Amygdala (tissue), 56 donors: ENCODE data around the gene GFAP.

Experiments used
- DNase-seq, 56 donors: peaks; one replicate each; lab custom pipeline; 2025; lab: John Stamatoyannopoulos, UW

The GFAP gene

DNA sequence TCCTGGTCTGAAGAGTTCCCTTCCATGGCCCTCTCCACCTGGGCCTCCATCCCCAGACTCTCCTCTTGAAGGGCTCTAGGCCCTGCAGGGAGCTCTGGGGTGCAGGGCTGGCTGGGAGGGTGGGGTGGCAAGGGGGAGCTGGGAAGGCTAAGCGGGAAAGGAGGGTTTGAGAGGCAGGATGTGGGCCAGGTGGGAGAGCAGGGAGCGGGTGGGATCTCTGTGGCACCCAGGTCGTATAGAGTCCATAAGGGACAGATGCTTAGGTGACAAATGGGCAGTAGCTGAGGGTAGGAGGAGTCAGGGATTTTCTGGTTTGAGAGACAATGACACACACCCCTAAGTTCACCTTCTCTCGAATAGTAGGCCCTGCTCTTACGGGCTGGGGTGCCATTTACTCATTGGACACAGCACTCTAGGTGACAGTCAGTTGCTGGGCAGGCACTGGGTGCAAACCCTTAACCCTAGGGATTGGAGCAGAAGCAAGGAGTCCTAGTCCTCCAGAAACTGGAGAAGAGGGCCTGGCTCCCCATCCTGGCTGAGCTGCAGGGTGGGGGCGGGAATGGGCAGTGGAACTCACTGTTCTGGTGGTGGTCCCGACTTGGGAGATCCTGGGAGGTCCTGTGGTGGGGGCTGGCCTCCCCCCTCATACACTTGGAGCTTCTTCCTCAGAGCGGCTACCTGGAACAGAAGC lies 16.9 kb upstream of the GFAP start:
- no peak for DNase-seq

DNA sequence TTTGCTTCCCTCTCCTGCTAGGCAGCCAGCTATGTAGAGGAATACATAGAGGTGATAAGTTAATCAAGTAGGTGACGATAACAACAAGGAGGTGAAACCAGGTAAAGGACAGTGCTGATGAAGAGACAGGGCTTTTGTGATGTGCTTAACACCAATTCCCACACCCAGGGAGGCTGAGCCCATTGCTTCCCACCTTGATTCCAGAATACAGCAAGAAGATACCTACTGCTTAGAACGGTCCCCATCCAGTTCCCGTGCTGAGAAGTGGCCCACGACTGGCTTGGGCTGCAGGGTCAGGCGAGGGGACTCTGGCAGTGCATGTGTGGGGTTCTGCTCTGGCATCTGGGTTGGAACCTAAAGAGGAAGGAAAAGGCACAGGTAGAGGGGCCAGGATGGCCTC lies 16.1 kb upstream of the GFAP start:
- no peak for DNase-seq

DNA sequence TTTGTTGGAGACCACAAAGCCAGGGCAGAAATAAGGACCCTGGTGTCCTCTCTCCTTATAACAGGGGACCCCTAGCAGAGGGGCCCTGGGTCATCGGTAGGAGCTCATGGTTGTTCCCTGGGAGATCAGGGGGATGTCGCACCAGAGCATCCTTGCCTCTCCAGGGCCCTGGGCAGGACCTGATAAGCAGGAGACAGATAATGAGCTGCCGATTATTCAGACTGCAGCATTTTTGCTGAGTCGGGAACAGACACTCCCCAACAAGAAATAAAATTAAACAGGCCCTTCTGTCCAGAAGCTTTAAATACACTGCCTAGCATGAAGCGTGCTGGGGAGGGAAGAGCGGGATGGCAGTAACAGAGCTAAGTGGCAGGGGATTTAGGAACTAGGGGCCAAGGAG lies 15.4 kb upstream of the GFAP start:
- DNase-seq, result no peak

DNA sequence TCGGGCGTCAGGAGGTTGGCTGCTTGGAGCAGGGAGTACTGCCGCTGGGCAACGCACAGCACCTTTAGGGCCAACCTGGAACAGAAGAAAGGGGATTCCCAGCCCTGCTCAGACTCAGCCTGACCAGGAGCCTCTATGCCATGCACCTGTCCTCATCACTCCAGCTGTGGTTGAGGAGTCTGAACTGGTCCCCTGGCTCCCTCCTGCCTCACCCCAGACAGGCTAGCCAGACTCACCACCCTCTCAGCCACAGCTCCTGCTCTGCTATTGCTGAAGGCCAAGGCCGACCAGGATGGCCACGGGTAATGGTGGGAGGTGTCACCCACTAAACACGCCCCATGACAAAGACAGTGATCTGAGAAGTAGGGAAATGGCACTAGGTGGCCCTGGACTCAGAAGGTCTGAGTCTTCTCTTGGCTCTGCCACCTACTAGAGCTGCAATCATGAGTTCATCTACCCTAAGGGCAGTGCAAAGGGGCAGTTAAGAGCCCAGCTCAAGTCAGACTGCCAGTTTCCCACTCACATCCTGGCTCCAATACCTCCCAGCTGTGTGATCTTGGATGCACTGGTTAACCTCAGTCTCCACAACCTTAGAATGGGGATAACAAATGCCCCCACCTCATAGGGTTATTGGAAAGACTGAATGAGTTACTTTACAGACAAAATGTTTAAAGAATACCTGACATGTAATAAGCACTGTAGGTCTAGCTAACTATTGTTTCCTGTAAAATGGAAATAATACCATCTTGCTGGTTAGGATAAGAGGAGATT lies 13.8 kb upstream of the GFAP start:
- DNase-seq, result no peak

DNA sequence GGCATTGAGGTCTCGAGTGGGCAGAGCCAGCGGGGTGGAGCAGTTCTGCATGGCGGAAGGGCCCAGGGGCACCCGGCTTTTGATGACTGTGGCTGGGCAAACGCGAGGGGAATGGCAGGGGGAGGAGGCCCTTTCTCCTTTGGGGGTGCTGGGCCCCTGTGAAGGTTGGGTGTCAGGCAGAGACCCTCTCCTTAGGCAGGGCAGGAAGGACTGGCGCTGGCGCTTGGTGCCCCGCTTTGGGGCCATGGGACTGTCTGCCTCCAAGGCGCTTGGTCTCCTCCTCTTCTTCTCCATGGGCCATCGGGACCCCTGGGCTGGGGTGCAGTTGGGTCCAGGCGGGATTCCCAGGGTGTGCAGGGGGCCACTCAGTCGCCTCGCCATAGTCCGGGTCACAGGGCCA lies 12.8 kb upstream of the GFAP start:
- no peak for DNase-seq

DNA sequence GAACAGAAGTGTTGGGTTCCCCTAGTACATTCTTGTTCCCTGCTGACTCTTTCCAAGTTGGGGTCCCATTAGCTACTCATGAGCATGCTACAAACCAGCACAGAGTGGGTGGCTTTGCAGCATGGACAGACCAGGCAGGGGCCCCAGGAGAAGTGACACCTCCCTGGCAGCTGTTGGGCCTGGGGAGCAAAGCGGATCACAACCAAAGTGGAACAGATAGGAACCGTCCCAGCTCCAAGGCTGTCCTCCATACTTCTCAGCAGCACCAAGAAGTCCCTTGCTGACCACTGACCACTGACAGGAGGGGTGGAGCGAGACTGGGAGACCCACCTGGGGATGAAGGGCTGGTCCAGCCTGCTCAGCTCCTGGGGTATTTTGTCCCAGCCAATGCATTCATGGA lies 12.4 kb upstream of the GFAP start:
- DNase-seq, result no peak

DNA sequence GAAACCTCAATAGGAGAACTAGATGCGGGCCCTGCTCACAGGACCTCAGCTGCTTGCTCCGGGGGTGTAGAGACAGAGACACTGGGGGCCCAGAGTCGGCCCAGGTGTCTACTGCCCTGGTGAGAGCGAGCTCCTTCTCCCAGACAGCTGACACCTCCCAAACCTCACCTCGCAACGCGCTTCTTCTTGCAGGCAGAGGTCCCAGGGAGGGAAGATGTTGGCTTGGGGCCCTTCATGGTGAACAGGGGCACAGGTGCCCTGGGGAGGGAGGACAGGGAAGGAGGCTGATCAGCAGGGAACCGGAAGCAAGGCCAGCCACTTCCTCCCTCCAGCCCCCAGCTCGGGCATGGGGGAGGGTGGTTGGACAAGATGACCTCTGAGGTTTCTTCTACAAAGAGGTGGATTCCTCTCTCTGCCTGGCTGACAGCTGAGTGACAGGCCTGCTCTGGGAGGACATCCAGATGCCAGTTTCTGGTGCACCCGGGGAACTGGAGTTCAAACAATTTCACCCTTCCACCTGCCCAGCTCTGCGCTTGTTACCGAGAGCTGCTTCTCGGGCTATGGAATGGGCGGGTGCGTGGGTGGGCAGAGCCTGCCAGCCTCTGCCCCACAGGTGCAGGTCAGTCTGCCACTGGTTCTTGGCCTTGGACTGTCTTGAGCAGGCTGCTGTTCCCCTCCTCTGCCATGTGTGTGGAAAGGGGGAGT lies 11.7 kb upstream of the GFAP start:
- DNase-seq, result no peak

DNA sequence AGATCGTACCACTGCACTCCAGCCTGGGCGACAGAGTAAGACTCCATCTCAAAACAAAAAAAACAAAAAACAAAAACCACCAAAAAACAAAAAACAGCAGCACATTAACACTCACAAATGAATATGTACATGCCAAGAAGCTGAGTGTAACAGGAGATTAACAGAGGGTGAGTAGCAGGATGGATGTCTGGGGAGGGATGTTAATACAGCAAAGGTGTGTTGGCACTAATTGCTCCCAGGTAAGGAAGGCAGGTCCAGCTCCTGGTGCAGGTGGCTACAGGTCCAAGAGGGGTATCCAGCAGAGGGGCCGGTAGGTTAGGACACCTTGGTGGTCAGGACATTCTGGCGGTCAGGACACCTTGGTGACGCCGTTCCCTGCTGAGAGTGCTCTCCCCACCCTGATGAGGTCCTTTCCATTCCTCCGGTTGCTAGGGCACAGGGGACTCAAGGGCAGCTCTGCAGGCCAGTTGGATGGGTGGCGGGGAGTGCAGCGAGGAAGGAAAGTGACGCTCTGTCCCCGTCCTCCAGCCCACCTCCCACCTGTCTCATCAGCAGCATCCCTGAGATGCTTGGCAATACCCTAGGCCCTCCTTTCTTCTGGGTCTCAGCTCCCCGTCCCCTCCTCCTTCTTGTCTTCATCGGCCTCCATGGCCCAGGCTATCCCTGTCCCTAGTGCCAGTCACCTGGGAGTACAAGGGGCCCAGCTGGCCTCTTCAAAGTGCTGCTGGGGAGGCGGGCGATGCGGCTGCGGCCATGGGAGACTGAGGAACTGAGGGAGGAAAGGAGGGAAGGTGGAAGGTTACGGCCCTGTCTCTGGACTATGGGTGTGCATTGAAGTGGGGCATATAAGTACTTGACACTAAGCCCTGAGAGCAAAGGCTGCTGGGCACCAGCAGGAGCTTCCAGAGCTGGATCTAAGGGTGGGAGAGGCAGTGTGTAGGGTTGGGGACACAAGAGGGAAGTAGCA lies 10.7 kb upstream of the GFAP start:
- no peak for DNase-seq

DNA sequence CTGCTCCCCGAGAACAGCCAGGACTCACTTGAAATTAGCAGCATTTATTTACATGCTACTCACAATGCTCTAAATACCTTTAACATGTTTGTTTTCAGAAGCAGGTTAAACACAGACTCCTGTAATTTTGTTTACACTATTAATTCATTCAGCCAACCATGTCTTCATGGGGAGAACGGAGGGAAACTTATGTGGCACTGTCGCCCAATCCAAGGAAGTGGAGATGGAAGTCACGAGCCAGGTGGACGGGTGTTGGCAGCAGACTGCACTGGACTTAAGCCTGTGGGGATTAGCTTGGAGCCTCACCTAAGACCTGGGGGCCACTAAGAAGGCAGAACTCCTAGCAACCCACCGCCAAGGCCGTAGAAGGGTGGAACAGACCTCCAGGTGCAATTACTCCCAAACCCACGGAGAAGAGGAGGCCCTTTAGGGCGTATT lies 8.8 kb upstream of the GFAP start:
- DNase-seq, result no peak

DNA sequence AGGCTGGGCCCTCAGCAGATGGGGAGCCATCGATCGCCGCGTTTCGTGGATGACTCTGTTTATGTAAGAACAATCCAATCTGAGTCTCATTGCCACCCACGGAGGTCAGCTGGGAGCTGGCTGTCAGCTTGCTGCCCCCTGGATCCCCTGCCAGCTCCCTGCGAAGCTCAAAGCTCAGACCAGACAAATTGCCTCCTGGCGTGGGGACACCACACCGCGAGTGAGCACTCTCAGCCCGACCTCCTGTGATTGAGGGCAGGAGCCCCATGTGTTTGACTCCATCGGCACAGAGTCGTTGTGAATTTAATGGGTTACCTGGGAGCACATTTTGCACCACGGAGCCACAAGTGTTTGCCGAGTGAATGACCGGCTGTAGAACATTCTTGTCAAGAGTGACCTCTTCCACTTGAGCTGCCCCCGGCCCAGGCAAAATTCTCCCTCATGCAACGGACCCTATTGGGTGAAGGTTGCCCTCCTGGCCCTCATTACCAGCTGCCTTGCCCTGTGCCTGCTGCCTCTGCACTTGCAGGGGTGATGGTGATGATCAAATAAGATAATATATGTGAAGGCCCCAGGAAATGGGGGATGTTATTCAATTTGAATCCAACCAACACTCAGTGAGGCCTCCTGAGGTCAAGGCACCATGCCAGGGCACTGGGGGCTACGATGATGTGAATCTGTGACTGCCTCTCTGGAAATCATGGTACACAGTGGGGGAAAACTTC lies 7.6 kb upstream of the GFAP start:
- no peak for DNase-seq

DNA sequence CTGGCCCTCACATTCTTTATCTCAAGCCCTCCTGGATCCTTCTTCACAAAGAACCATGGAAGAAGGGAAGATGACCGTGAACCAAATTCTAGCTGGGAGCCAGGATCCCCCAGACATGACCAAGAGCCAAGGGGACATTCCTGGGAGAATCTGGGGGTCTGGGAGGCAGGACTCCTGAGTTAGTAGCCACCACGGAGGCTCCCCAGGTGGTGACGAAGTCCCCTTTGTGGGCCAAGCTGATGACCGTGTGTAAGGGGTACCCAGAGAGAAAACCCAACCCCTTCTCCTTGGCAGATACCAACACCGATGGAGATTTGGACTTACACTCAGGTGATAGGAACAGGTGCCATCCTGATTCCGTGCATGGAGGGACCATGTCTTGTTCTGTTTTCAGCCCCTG lies 6.8 kb upstream of the GFAP start:
- DNase-seq, result no peak

DNA sequence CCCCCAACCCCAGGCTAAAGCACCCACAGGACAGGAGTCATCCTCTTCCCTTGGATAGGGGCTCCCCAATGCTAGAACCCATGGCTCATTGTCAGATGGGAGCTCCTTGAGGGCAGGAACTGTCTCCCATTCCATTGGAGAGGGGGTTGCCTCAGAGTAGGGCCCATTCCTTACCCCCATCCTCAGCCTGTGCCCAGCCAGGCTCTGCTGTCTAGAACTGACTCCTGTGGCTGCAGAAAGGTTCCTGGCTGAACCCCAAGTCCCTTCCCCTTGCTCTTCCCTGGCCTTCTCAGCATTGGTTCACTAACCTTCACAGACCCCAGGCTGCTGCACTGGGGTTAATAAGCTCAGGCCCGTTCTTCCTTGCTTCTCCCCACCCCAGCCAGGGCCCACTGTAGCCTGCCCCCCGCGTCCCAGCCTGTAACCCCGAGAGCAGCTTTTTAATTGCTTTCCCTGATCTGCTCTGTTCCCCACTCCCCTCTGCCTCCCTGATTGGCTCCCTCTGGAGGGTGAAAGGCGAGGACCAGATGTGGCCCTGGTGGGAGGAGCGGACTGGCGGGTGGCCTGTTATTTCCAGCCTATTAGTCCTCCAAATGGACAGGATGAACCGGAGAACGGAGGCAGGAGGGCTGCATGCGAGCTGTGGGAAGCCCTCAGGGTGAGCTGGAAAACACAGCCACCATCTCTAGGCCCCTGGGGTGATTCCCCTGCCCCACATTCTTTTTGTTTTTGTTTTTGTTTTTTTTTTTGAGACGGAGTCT lies 6.0 kb upstream of the GFAP start:
- no peak for DNase-seq

DNA sequence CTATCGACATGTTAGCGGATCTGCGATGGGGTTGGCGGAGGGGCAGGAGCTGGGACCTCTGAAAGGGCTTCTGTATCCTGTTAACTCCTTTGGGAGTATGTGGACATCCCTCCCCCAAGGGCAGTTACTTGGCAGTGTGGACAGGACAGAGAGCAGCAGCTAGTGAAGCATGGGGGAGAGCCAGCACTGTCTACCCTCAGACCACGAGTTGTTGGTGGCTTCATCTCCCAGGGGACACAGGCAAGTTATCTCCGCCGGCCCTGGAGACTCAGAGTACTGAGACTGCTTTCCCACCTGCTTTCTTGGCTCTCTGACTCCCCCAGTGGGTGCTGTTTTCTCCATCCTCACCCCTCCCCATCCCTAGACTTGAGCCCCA lies 5.3 kb upstream of the GFAP start:
- DNase-seq, result no peak

DNA sequence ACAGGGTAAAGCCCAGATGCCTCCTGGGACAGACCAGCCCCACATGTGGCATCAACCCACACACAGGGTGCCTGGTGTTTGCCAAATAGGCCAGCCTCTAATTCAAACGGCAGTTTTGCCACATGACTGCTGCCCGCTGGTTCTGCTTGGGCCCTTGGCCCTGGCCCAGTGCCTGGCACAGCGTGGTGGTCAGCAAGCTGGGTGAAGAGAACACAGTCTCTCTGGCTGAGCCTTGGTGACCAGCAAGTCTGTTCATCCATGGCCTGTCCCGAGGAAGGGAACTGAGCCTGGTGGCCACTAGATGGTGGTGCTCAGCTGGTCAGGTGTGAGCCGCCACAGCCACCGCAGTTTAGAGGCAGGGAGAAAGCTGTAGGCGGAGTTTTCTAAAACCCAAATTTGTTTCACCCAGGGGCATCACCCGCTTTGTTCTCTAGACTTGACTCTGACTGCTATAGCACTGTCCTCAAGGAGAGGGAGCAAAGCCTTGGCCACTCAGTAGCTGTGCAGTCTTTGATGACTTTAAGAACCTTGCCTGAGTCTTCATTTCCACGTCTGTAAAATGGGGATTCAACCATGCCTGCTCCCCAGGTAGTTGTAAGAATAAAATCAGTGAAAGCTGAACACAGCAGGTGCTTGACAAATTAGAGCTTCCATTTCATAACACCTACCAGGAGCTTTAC lies 4.7 kb upstream of the GFAP start:
- DNase-seq, result peak in 50 of 56 donors; percentile 31 to 87 (median 68)

DNA sequence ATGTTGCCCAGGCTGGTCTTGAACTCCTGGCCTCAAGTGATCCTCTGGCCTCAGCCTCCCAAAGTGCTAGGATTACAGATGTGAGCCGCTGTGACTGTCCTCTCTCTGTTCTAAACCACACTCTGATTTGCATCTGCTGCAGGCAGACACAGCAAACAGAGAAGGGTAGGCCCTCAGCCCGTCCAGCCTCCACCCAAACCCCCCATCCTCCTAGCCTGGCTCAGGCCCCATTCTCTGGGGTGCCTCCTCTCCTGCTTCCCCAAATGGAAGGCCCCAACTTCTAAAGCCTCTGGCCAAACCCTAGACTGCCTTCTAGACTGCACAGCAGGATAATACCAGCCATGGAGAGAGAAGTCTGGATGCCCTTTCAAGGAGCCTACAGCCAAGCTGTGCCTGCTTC lies 4.1 kb upstream of the GFAP start:
- DNase-seq, result no peak

DNA sequence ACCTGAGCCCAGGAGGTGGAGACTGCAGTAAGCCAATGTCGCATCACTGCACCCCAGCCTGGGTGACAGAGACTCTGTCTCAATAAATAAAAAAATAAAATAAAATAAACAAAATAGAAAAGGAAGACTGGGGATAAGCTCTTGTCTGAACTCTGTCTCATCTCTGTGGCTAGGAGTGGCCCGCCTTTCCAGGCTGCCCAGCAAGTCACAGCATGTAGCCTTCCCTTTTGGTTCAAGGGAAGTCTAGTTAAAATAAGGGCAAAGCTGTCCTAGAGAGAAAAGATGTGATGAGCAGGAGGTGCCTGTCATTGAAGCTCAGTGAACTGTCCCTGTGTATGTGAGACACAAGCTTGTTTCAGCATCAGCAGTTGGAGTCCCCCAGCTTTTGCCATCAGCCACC lies 2.7 kb upstream of the GFAP start:
- no peak for DNase-seq

DNA sequence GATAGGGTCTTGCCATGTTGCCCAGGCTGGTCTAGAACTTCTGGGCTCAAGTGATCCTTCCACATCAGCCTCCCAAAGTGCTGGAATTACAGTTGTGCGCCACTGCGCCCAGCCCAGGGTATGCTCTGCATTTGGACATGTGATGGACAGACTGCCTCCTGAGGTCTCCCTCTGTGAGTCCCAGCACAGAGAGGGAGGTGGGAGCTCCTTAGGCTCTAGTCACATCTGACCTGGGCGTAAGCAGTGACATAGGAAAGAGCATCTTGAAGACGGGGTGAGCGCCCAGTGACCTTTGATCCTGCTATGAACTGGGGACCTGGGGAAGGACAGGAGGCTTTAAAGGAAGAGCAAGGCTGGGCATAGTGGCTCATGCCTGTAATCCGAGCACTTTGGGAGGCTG lies 2.2 kb upstream of the GFAP start:
- DNase-seq, result no peak

DNA sequence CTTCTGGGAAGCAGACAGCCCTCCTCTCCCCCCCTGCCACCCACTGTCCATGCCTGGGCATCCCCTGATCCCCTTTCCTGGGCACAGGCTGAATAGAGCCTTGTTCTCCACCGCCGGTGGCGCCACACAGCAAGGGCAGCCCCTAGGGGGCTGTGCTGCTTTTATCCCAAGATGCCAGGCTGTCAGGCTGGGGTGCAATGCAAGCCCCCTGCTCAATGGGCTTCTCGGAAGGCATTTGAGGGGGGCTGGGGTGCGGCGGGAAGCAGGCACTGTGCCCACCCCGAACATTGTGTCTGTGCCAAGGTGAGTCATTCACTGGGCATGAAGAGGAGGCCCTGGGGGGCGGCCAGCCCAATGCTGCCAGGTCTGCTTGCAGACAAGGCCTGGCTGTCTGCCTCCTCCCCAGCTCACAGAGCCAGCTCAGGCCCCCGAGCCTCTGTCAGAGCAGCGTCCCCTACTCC lies 1.5 kb upstream of the GFAP start:
- peak in 50 of 56 donors; percentile 22 to 93 (median 72) for DNase-seq
